Gastroesophageal sphincter (tissue), 3 donors: ENCODE measurements around the gene TM4SF18.

Source experiments
- CTCF ChIP-seq, 4 experiments: fragments of 200-600 bp in 2 of 4; fragments of 450-650 bp in 2 of 4; sonication (generic) in 1 of 4; IDR thresholded peaks; one replicate each; pipeline ENCODE4 v1.5.1; 2017 to 2019; ENCODE audit warnings: antibody characterized with exemption in 4 of 4, mild to moderate bottlenecking in 2 of 4, moderate library complexity in 2 of 4
- POLR2A ChIP-seq, 2 donors: fragments of 450-650 bp; IDR thresholded peaks; one replicate each; pipeline ENCODE4 v1.6.1; 2017; ENCODE audit warnings: antibody characterized with exemption in 2 of 2, mild to moderate bottlenecking in 2 of 2, moderate library complexity in 1 of 2
- POLR2AphosphoS5 ChIP-seq: sonication (generic); formaldehyde crosslinking; IDR thresholded peaks from one replicate; pipeline ENCODE4 v1.6.1; 2017; ENCODE audit warnings: antibody characterized with exemption

GRCh38 chr3:149373235-149374125 lies 40.0 kb upstream of the TM4SF18 start:
- peak; percentile 39 for TF ChIP-seq POLR2AphosphoS5
- TF ChIP-seq POLR2A (IDR thresholded peaks at IDR 0.05), result no peak
- TF ChIP-seq CTCF (IDR thresholded peaks at IDR 0.05), result no peak
